Urothelium cell line (cell line): ENCODE data around the gene FNIP2.
"Not testable (repeated sequence)": the region's sequence is repeated elsewhere in the genome, so short reads cannot be mapped to it uniquely, and the experiment has no call there.

ENCODE experiments used
- DNase-seq: peaks from one replicate; pipeline ENCODE4 v3.0.0; 2011; ENCODE audit warnings: low spot score, mixed read lengths
- FAIRE-seq: peaks from 2 replicates; lab custom pipeline; 2011; peaks lifted over from hg19 to GRCh38; lab: Jason Lieb, UNC

Gene FNIP2

DNA sequence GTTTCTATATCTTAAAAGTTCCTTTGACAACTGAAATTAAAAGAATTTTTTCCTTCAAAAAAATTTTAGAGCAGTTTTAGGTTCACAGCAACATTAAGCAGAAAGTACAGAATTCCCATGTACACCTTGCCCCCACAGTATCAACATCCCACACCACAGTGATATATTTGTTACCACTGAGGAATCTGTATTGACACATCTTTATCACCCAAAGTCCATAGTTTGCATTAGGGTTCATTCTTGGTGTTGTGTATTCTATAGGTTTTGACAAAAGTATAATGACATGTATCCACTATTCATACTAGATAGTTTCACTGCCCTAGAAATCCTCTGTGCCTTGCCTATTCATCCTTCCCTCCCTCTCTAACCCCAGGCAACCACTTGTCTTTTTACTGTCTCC lies 43.7 kb downstream of the FNIP2 start:
- DNase-seq (no peak), FAIRE-seq (no peak)

DNA sequence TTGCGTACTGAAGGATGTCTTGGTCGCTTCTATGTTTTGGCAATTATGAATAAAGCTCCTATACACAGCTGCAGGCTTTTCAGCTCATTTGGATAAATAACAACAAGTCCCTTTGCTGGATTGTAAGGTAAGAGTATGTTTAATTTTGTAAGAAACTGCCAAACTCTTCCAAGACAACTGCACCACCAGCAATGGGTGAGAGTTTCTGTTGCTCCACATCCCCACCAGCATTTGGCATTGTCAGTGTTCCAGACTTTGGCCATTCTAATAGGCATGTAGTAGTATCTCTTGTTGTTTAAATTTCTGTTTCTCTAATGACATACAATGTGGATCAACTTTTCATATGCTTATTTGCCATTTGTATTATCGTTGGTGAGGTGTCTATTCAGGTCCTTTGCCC lies 44.3 kb downstream of the FNIP2 start:
- no peak for FAIRE-seq
- DNase-seq: no peak

DNA sequence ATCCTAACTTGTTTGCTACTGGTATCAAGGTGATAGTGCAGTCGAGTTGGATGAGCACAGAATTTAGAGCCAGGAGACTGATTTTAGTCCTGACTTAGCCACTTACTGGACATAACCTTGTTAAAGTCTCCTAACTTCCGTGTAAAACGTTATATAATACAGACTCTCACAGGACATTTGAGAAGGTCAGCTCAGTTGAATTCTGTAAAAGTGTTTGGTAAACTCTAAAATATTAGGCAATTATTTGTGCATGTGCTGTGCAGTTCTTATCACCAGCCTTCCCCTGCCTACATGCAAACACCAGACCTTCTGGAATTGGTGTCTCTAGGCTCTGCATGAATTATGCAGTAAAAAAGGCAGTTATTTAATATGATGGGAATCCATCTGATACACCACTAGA lies 45.4 kb downstream of the FNIP2 start:
- FAIRE-seq (no peak), DNase-seq (no peak)

DNA sequence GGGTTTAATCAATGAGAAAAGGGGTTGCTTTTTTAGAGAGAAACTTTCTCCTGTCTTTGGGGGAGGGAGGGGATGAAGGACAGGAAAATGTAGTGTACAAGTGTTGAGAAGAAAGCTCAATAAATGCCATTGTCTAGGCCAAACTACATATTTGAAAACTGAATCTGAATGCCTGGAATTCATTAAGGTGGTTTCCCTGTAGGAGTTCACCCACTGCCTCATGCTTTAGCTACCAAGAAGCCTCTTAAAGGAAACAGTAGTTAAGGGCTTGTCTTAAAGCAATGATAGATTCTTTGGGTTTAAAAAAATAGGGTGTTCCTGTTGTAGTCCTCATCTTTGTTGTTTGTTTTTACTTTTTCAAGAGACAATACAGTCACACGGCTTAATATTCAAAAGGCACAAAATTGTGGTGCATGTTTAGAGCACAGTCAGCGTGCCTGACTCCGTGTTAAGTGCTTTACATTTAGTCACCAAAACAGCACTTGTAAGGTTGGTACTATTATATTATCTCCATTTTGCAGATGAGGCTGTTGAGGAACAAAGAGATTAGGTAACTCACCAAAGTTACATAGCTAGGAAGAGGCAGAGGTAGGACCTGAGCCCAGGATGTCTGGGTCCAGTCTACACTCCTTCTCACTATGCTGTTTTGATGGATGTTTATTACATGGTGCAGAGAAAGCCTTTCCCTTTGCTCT lies 46.0 kb downstream of the FNIP2 start:
- FAIRE-seq (no peak), DNase-seq (no peak)

DNA sequence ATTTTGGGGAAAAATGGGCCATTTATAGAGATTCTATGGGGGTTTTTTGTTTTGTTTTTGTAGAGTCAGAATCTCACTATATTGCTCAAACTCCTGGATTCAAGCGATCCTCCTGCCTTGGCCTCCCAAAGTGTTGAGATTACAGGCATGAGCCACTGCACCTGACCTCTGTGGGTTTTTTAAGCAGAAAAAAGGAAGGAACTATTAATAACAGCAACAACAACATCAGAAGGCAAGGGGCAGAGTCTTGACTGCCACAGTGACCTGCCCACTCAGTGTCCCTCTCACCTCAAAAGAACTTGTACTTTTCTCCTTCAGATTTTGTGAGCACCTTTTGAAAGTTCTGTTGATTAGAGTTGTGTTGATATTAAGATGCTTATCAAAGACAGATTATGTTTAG lies 48.1 kb downstream of the FNIP2 start:
- FAIRE-seq: no peak

DNA sequence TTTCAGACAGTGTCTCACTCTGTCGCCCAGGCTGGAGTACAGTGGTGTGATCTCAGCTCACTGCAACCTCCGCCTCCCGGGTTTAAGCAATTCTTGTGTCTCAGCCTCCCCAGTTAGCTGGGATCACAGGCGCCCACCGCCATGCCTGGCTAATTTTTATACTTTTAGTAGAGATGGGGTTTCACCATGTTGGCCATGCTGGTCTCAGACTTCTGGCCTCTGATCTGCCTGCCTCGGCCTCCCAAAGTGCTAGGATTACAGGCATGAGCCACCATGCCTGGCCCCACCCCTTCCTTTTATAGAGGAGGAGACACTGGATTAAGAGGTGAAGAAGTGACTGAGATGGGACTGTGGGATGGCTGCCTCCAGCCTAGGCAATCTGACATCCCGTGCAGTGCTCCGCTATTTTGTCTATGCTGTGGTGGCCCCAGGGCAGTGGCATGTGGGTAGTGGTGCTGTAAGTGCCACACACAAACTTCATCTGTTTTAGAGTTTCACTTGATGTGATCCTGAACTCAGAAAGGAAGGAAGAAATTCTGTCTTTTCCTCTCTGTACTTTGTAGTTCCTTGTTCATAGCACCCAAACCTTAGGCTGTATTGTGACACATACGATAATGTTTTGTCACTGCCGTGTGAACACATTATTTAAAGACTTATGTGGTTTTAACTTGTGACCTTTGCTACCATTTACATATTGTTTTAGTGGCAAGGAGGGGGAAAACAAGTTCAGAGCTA lies 48.9 kb downstream of the FNIP2 start:
- DNase-seq: no peak
- no peak for FAIRE-seq

More for the DNA sequence above, 48.1 kb downstream of the FNIP2 start:
- DNase-seq: no peak

DNA sequence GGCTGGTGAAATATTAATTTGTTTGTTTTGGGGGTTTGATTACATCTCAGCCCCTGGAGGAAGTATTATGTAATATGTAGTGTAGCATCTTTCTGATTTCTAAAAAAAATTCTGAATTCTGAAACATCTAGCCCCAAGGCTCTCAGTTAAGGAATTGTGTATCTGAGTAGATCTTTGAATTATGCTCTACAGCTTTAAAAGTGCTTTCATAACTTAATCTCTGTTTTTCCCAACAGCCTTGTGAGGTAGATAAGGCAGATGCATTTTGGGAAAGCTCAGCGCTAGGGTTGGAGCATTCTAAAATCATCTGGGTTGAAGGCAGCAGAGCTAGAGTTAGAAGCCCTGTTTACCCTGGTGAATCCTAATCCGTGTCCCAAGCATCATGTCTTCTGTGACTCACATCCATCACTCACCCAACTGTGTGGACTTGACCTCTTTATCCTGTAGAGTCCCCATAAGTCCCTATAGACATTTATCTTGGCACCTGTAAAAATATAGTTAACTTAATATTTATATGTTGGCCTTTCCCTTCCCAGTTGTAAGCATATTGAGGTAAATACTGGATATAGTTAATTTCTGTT lies 49.8 kb downstream of the FNIP2 start:
- DNase-seq (no peak), FAIRE-seq (no peak)

DNA sequence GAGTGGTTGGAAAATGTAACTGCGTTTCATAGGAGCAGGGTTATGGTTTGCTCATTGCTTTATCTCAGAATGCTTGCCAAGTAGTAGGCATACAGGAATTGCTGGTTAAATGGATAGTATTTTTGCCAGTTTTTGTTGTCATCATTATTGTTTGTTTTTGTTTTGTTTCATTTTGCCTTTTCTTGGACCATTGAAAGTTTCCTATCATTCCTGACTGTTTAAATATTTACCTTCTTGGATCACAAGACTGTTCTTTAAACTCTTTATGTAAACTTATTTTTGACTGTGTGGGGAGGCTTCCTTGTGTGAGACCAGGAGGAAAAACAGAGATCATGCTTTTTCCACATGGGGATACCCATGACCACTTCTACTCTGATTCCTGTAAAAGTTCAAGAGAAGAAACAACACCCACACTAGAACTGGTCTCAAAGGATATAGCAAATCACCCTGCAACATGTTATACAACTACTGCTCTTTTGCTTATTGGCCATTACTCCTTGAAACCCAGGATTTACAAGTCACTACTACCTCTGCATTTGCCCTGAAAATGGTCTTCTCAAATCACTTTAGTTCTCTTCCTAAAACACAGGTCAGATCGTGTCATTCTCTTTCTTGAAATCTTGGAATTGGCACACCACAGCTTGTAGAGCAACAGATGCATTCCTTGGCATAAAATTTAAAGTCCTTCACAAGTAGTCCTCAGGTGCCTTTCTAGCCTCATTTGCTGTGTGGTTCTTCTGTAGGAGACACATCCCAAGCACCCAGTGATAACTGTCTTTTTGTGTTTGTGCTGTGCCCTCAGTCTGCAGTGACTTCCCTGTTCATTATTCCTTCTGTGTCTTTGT lies 51.3 kb downstream of the FNIP2 start:
- FAIRE-seq (no peak), DNase-seq (no peak)

DNA sequence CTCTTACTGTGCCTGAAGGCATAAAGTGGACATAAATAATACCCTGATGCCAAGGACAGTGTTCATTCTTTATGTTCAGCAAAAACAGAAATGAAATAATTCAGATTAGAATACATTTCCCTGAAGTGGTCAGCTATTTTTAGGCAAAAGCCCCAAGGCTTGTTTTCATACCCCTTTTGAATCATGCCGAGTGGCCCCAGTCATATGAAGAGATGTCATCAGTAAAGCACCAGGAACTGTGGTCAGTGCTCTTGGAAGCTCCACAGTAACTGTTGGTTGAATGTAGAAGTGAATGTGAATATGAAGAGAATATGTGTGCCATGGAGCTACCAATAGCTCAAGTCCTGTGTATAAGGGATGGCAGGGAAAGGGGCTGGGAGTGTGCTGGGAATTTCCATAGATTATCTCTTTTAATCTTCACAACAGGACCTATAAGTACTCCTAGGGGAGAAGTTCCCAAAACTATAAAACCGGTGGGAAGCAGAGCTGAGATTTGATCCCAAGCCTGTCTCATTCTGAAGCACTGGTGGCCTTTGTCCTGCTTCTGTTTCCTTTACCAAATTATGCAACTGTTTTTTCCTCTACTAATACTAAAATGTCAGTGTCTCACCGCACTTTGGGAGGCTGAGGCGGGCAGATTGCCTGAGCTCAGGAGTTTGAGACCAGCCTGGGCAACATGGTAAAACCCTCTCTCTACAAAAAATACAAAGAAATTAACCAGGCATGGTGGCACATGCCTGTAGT lies 52.6 kb downstream of the FNIP2 start:
- DNase-seq: no peak
- no peak for FAIRE-seq

DNA sequence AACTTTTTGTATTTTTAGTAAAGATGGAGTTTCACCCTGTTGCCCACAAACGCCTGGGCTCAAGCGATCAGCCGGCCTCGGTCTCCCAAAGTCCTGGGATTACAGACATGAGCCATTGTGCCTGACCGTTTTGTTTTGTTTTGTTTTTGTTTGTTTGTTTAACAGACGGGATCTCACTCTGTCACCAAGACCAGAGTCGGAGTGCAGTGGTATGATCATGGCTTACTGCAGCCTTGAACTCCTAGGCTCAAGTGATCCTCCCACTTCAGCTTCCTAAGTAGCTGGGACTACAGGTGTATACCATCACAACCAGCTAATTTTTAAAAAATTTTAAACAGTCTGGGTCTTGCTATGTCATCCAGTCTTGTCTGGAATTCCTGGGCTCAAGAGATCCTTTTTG lies 53.5 kb downstream of the FNIP2 start:
- FAIRE-seq (no peak), DNase-seq (no peak)

DNA sequence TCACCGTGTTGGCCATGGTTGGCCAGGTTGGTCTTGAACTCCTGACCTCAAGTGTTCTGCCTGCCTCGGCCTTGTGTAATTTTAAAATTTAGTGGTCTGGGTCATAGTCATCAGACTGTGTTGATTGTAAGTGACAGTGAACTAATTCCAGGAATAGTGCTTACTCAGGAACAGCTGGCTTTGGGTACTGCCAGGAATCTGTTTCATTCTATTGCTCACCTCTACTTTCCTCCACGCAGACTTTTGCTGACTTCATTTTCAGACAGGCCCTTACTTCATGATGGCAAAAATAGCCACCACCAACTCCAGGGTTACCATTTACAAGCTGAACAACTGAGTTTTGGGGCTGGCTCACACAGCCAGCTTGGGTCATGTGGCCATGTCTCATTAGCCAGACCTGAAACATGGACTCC lies 54.6 kb downstream of the FNIP2 start:
- no peak for DNase-seq

DNA sequence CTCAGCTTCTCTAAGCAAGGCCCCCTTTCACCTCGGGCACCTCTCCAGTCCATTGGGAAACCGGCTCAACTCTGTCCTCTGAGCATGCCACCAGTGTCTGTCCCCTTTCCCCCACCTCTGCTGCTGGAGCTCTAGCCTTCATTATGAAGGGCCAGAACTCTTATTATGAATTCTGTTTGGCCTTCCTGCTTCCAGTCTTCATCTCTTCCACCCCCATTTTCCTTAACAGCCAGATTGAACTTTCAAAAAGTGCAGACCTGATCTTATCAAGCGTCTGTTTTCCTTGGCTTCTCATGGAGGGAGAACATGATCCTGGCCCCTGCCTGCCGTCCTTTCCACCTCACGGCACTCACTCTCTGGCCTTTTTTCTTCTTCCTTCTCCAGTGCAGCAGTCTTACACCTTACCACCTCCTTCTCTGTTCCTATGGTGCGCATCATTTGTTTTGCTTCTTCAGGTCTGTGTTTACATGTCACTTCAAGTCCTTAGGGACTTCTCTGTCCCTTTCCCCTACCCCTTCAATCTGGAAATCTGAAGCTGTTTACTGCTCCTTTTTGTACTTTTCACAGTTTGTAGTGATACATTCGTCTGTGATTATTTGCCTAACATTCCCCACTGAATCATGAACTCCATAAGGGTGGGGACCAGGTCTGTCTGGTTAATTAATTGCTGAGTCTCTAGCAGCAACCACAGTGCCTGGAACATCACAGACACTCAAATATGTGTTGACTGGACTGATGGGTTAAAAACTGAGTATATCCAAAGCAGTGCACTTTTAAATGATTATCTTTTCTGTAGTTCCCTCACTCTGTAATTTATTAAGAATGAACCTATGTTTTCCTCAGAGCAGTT lies 55.8 kb downstream of the FNIP2 start:
- no peak for FAIRE-seq
- no peak for DNase-seq

More for the DNA sequence above, 54.6 kb downstream of the FNIP2 start:
- FAIRE-seq: no peak

DNA sequence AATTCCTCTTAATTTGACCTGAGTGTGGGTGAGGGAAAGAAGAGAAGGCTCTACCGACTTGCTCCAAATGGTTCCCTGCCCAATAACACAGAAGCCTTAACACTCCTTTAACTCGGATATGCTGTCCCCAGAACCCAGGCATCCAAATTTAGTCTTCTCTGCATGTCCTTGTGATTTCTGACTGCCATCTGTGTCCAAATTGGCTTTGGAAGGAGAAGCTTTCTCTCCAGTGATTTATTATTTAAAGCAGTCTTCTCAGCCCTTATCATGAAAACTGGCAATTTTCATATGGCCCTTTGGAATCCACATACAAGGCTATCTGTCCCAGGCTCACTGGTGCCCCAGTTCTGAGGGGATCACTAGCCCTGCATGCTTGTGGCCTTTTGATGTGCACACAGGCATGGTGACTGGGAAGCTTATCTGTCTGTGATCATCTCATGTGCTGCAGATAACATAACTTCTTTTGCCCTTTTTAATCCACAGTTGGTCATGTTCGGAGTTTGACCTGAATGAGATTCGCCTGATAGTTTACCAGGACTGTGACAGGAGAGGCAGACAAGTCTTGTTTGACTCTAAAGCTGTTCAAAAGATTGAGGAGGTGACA lies 56.7 kb downstream of the FNIP2 start:
- FAIRE-seq (no peak), DNase-seq (no peak)

DNA sequence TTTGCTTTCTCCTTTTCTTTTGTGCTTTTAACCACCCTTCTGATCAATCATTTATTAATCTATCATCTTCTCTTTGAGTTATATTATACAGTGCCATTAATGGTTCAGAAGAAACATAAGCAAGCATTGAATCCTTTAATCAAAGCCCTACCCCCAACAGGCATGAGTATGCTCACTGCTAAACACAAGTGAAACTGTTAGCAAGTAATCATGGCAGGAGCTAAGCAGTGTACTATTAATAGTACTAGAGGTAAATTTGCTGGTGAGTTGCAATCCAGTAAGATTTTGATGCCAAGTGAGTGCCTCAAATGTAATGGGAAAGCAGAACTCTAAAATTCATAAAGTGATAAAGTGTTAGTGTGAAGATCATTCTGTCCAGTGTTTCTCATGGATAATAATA lies 57.2 kb downstream of the FNIP2 start:
- no peak for DNase-seq
- FAIRE-seq: no peak

DNA sequence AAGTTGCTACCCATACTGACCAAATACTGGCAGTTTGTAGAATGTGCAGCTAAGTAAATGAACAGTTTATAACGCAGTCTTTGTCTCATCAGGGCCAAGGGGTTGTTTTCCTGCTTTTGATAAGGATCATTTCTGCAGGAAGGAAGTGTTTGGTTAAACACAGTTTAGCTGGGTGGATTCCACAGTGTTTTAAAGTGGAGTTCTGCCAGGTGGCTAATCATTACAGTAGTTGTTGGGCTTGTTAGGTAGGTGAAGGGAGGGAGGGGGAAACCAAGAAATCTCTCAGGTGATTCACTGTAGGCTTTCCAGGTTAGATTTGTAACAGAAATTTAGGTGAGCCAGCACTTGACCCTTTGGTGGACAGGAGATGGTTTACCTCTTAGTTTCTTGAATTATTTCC lies 58.1 kb downstream of the FNIP2 start:
- no peak for FAIRE-seq

DNA sequence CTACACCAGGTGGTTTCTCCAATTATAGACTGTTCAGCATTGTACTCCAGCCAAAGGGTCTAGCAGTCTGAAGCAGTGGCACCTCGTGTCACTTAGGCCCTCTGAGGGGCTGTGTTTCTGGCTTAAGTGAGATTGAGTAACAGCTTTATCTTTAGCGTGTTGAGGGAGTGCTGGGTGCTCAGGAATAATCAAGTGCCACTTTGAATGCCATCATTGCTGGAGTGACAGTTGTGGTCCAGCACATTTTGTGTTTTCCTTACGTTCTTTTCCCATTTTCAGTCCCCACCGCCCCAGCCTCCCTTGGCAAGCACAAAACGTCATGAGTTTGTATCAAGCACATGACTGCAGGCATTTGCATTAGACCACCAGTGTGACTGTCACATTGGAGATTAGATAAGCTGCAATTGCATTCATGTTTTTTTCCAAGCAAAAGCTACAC lies 58.7 kb downstream of the FNIP2 start:
- DNase-seq (no peak), FAIRE-seq (no peak)

More for the DNA sequence above, 58.1 kb downstream of the FNIP2 start:
- DNase-seq: no peak

DNA sequence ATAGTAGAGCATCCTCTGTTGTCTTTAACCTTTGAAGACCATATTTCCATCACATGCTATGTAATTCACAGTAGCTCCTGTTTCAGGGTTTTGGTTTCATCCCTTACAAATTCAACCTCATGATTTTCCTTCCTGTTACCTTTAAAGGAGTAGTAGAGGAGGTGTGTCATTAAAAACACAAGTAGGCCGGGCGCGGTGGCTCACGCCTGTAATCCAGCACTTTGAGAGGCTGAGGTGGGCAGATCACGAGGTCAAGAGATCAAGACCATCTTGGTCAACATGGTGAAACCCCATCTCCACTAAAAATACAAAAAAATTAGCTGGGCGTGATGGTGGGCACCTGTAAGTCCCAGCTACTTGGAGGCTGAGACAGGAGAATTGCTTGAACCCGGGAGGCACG lies 59.3 kb downstream of the FNIP2 start:
- not testable (repeated sequence) for FAIRE-seq, DNase-seq

DNA sequence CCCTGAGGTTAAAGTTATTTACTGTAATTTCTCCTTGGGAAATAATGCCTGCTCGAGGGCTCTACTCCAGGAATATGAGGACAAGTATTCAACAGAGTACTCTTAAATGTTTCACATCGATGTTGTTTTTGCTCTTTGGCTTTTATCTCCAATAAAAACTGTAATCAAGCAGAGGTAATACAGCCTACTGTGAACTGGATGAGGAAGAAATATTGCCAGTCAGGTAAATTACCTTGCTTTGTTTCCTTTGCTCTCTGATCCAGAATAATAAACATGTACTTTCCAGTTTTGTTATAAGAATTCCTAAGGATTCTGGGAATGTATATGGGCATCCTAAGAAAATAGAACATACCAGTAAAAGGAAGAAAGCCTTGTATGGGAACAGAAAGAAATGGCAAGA lies 60.4 kb downstream of the FNIP2 start:
- DNase-seq (no peak), FAIRE-seq (no peak)

DNA sequence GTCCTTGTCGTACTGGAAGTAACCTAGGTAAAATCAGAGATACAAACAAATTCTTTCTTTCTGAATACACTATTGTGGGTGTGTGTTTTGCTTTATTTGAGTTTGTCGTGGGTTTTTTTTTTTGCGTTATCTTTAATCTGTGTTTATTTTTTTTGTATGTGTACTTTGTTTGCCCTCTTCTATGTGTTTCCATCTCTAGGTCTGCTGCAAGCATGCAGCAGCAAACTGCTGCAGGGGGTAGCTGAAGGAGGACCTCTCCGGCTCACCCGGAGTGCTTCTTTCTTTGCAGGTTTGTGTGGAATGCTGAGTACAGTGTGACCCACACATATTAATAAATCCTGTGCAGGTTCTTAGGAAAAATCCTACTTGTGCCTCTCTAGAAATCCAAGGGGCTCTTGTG lies 64.8 kb downstream of the FNIP2 start:
- DNase-seq (no peak), FAIRE-seq (no peak)
